ENCODE measurements around the gene IL7R.

IL7R gene

GRCh38 chr5:35903631-35904203 is 47.0 kb downstream of the IL7R start:
- in situ Hi-C loops (cut with MboI; ENCODE audit: low sequenced_read_pairs) = no loop called here

- in situ Hi-C loops (cut with MboI; ENCODE audit: low sequenced_read_pairs) = no loop called here
Measured at GRCh38 chr5:35904443-35905132, 47.9 kb downstream of the IL7R start.

GRCh38 chr5:35908228-35908627 is 51.5 kb downstream of the IL7R start:
- in situ Hi-C loops (cut with MboI; ENCODE audit: low sequenced_read_pairs) = no loop called here

GRCh38 chr5:35908814-35909213 is 52.1 kb downstream of the IL7R start:
- in situ Hi-C loops (cut with MboI; ENCODE audit: low sequenced_read_pairs) = no loop called here

- in situ Hi-C loops (cut with MboI; ENCODE audit: low sequenced_read_pairs) = no loop called here
Measured at GRCh38 chr5:35919191-35919590, 62.5 kb downstream of the IL7R start.

- in situ Hi-C loops (cut with MboI; ENCODE audit: low sequenced_read_pairs) = loop anchor here (10.0 kb wide), 1 partner anchor 826 kb away; no protein-coding TSS in a partner anchor
Measured at GRCh38 chr5:35920890-35921289, 64.2 kb downstream of the IL7R start.

GRCh38 chr5:35921930-35922329 is 65.2 kb downstream of the IL7R start:
- in situ Hi-C loops (cut with MboI; ENCODE audit: low sequenced_read_pairs) = loop anchor here (10.0 kb wide), 1 partner anchor 827 kb away; no protein-coding TSS in a partner anchor

- in situ Hi-C loops (cut with MboI; ENCODE audit: low sequenced_read_pairs) = loop anchor here (10.0 kb wide), 1 partner anchor 828 kb away; no protein-coding TSS in a partner anchor
Measured at GRCh38 chr5:35922468-35922867, 65.8 kb downstream of the IL7R start.

- in situ Hi-C loops (cut with MboI; ENCODE audit: low sequenced_read_pairs) = loop anchor here (10.0 kb wide), 1 partner anchor 830 kb away; no protein-coding TSS in a partner anchor
Measured at GRCh38 chr5:35924122-35924949, 67.6 kb downstream of the IL7R start.

GRCh38 chr5:35924950-35925722 is 68.4 kb downstream of the IL7R start:
- in situ Hi-C loops (cut with MboI; ENCODE audit: low sequenced_read_pairs) = loop anchor here (5.0 to 25.0 kb wide), 3 partner anchors 148 to 830 kb away; no protein-coding TSS in a partner anchor

- in situ Hi-C loops (cut with MboI; ENCODE audit: low sequenced_read_pairs) = loop anchor here (5.0 to 25.0 kb wide), 3 partner anchors 149 to 832 kb away; no protein-coding TSS in a partner anchor
Measured at GRCh38 chr5:35926389-35927051, 69.8 kb downstream of the IL7R start.
